HFFc6 (cell line): ENCODE results near the gene PNRC1. TPM values are rescaled to one million over a fixed set of nuclear protein-coding genes. Genes with fewer than 3 reads are reported as not detected.

Experiments
- DNase-seq: peaks from one replicate; pipeline ENCODE4 v3.0.0-alpha.2; 2018
- H3K27ac Mint-ChIP-seq: 2 replicates; pipeline ENCODE4 v1.8.0; 2020; ENCODE audit warnings: mild to moderate bottlenecking, mixed read lengths
- H3K27me3 Mint-ChIP-seq: 2 replicates; pipeline ENCODE4 v1.8.0; 2021; ENCODE audit warnings: mild to moderate bottlenecking, moderate library complexity, mixed read lengths; ENCODE audit not compliant: insufficient read depth
- H3K36me3 Mint-ChIP-seq: 2 replicates; pipeline ENCODE4 v1.8.0; 2021; ENCODE audit warnings: low read depth, mixed read lengths
- H3K4me1 Mint-ChIP-seq: 2 replicates; pipeline ENCODE4 v1.8.0; 2020; ENCODE audit warnings: low read depth, mixed read lengths
- H3K4me3 Mint-ChIP-seq: 2 replicates; pipeline ENCODE4 v1.8.0; 2020; ENCODE audit warnings: mild to moderate bottlenecking, moderate library complexity, mixed read lengths
- H3K9me3 Mint-ChIP-seq: 2 replicates; pipeline ENCODE4 v1.8.0; 2020; ENCODE audit warnings: mild to moderate bottlenecking, mixed read lengths
- total RNA-seq, 6 experiments: library from RNA; stranded (reverse); fragmentation: NEBNext Ultra II Directional; extraction: Animal tissue kit (Norgen Biotek cat#: 25700); gene quantifications; 2 replicates in 1 of 6; 3 replicates in 5 of 6; pipeline ENCODE4 v1.2.3, GENCODE V29; 2021
- TF ChIP-seq, protein P1 (sequence below): fragments of 200-600 bp; sonication (generic); IDR thresholded peaks from 2 replicates; pipeline ENCODE4 v1.5.0; 2021; ENCODE audit warnings: antibody characterized with exemption, mild to moderate bottlenecking

The PNRC1 gene
- total RNA-seq, 6 experiments from 2014 or later: 42.2 to 63.2 (median 52.8) TPM

DNA sequence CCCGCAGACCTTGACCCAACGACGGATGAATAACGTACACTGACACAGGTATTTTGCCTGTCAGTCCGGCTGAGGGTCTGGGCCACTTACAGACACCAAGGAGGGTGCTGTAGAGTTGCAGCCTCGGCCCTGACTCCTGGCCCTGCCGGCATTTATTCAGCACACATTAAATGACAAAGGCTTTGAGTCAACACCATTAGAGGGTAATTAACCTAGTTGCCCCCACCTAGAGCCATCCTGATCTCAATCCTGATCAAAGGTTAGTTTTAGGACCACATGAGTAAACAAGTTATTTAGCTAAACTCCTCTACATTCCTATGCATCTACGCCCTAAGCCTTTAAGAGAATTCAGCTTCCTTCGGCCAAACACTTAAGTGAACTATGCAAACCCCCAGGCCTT, 53.4 kb downstream of the PNRC1 start:
- no peak overlapping the region for H3K4me3 Mint-ChIP-seq
- peaks cover 6% of the 10 kb centered on the region; the same call in 1 of the 2 replicates for H3K27me3 Mint-ChIP-seq
- H3K9me3 Mint-ChIP-seq: 0 out of 2 replicates have a peak, but pooled peaks cover under 1% of the 10 kb centered on the region
- H3K36me3 Mint-ChIP-seq: no peaks in the 10 kb centered on the region
- H3K27ac Mint-ChIP-seq: no peak overlapping the region
- TF ChIP-seq, protein P1, sequence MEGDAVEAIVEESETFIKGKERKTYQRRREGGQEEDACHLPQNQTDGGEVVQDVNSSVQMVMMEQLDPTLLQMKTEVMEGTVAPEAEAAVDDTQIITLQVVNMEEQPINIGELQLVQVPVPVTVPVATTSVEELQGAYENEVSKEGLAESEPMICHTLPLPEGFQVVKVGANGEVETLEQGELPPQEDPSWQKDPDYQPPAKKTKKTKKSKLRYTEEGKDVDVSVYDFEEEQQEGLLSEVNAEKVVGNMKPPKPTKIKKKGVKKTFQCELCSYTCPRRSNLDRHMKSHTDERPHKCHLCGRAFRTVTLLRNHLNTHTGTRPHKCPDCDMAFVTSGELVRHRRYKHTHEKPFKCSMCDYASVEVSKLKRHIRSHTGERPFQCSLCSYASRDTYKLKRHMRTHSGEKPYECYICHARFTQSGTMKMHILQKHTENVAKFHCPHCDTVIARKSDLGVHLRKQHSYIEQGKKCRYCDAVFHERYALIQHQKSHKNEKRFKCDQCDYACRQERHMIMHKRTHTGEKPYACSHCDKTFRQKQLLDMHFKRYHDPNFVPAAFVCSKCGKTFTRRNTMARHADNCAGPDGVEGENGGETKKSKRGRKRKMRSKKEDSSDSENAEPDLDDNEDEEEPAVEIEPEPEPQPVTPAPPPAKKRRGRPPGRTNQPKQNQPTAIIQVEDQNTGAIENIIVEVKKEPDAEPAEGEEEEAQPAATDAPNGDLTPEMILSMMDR: no peak
- peaks cover under 1% of the 10 kb centered on the region; the same call in 1 of the 2 replicates for H3K4me1 Mint-ChIP-seq
- DNase-seq: no peak

DNA sequence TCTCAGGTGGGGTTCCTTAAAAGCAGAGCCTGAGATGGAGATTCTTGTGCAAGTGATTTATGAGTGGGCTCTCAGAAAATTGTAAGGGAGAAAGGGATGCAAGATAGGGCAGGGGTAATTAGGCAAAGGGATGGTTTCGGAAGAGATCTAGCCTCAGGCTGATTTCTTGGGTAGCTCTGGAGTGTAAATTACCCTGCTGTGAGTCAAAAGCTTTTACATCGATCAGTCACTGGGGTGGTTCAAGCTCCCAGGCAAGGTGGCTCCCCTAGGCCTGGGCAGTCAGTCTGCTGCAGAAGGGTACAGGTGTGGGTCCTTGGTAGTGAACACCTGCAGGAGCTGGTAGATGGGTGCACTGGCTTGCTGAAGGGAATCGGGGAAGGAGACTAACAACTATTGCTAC, 54.2 kb downstream of the PNRC1 start:
- peaks cover 8% of the 10 kb centered on the region for H3K4me1 Mint-ChIP-seq

More for the DNA sequence above, 54.2 kb downstream of the PNRC1 start:
- Mint-ChIP-seq H3K36me3 (no peaks in the 10 kb centered on the region), H3K9me3 (no peaks in the 10 kb centered on the region), H3K4me3 (no peak overlapping the region), H3K27me3 (peaks cover 6% of the 10 kb centered on the region; the same call in 1 of the 2 replicates), H3K27ac (no peak overlapping the region)
- TF ChIP-seq, protein P1: no peak
- DNase-seq: no peak

Other genes starting within 250 kb of the PNRC1 start
- gene RNGTT, start 117.1 kb upstream of the PNRC1 start, total RNA-seq: 10 to 100 TPM; 16.0 to 17.4 (median 16.8) TPM
- gene SRSF12, start 37.3 kb downstream of the PNRC1 start, total RNA-seq: not detected
- 1 to 10 TPM; 3.0 to 4.9 (median 3.2) TPM for gene PM20D2, start 65.3 kb downstream of the PNRC1 start, total RNA-seq
- gene GABRR1, start 136.6 kb downstream of the PNRC1 start, total RNA-seq: not detected
- gene GABRR2, start 234.5 kb downstream of the PNRC1 start, total RNA-seq: under 1 TPM in 4 of 6 experiments, not detected in 2; 0.10 to 0.24 (median 0.12) TPM